ENCODE data around the gene LSS. TPM values are rescaled to one million over a fixed set of nuclear protein-coding genes. Genes with fewer than 3 reads are reported as not detected.

The LSS gene
- total and polyA plus RNA-seq, 2 donors (not counting 3 experiments of a cell fraction or from before 2014, with no cell fraction given) = 120 to 141 TPM

- no peak overlapping the region for H3K9ac ChIP-seq (replicated peaks; ENCODE audit: extremely low read depth, insufficient read depth, low read length)
- BruUV-seq (replicated peaks) = no TSS peak
- CTCF ChIA-PET = interaction anchor here (0.6 to 4.0 kb wide), 20 partner anchors 8 to 258 kb away, joined by 3 to 39 read pairs (median 4); partner anchors contain the start of genes C21orf58, LSS, MCM3AP and YBEY
- no peak overlapping the region for H3K27ac ChIP-seq (ENCODE audit: insufficient read depth, low read depth, low read length)
- H3K4me1 ChIP-seq (ENCODE audit: control insufficient read depth, extremely low read depth, insufficient read depth, low read length) = no peaks in the 10 kb centered on the region
- peak overlapping the region in 1 of 3 experiments; percentile 2 for H3K4me3 ChIP-seq (replicated peaks in 1 of 3; ENCODE audit: insufficient read depth in 1 of 3, low read depth in 1 of 3, low read length in 3 of 3)
- DNase-seq (ENCODE audit: low read depth, low spot score) (peak; percentile 47), FAIRE-seq (peak; percentile 66)
- intact Hi-C loops (cut with micrococcal nuclease) (loop anchor here (5.0 kb wide), 1 partner anchor 34 kb away; no protein-coding TSS in a partner anchor), dilution Hi-C loops (cut with MboI; ENCODE audit: extremely low pct_ligation_motif_present, low sequenced_read_pairs) (no loop called here)
- no peaks in the 10 kb centered on the region for H3K79me2 ChIP-seq (ENCODE audit: control insufficient read depth, insufficient read depth, low read length)
- TF ChIP-seq POLR2A (IDR thresholded peaks at IDR 0.05; ENCODE audit: low read depth, low read length) = no peak
- TF ChIP-seq GATA2 (IDR thresholded peaks at IDR 0.05; ENCODE audit: insufficient read depth, insufficient read length, low read depth, low read length) = no peak
- TF ChIP-seq, protein P1, sequence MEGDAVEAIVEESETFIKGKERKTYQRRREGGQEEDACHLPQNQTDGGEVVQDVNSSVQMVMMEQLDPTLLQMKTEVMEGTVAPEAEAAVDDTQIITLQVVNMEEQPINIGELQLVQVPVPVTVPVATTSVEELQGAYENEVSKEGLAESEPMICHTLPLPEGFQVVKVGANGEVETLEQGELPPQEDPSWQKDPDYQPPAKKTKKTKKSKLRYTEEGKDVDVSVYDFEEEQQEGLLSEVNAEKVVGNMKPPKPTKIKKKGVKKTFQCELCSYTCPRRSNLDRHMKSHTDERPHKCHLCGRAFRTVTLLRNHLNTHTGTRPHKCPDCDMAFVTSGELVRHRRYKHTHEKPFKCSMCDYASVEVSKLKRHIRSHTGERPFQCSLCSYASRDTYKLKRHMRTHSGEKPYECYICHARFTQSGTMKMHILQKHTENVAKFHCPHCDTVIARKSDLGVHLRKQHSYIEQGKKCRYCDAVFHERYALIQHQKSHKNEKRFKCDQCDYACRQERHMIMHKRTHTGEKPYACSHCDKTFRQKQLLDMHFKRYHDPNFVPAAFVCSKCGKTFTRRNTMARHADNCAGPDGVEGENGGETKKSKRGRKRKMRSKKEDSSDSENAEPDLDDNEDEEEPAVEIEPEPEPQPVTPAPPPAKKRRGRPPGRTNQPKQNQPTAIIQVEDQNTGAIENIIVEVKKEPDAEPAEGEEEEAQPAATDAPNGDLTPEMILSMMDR (IDR thresholded peaks at IDR 0.05; ENCODE audit: extremely low read depth in 1 of 2, insufficient read depth in 1 of 2, low read depth in 1 of 2, low read length in 2 of 2) = peak; percentile 89 to 91
- no peaks in the 10 kb centered on the region for H3K9me3 ChIP-seq (replicated peaks; ENCODE audit: control insufficient read depth, insufficient read depth, low read length)
- no peak overlapping the region for H3K4me2 ChIP-seq (ENCODE audit: insufficient read depth, low read length)
- H3K27me3 ChIP-seq (ENCODE audit: control insufficient read depth in 2 of 2, insufficient read depth in 2 of 2, low read length in 2 of 2) = no peaks in the 10 kb centered on the region
- H2AFZ ChIP-seq (ENCODE audit: low read depth, low read length) = peak overlapping the region; percentile 93
- POLR2A ChIA-PET = no interaction called here
- no peaks in the 10 kb centered on the region for H3K9me1 ChIP-seq (replicated peaks; ENCODE audit: control insufficient read depth, extremely low read depth, insufficient read depth, low read length)
- H3K36me3 ChIP-seq (ENCODE audit: control insufficient read depth in 2 of 2, extremely low read depth in 1 of 2, insufficient read depth in 2 of 2, low read length in 2 of 2) = no peaks in the 10 kb centered on the region
- H4K20me1 ChIP-seq (replicated peaks; ENCODE audit: control insufficient read depth, extremely low read depth, insufficient read depth, low read length) = no peaks in the 10 kb centered on the region
Observed at GRCh38 chr21:46153247-46154154, 75.1 kb downstream of the LSS start.

DNA sequence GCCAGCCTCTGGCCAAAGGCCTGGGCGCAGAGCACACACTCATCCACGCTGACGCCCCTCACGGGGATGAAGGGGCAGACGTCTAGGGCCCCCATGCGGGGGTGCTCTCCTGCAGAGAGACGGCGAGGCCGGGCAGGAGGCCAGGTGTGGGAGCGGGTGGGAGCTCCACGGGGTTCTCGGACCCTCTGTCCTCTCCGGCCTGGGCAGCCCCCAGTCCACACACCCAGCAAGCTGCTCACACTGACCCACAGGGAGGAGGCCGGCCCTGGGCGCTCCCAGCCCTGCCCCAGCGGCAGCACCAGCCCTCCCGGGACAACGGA lies 75.7 kb downstream of the LSS start:
- no TSS peak for BruUV-seq (replicated peaks)
- intact Hi-C loops (cut with micrococcal nuclease) = loop anchor here (5.0 kb wide), 1 partner anchor 34 kb away; no protein-coding TSS in a partner anchor
- peak overlapping the region; percentile 59 for H2AFZ ChIP-seq (ENCODE audit: low read depth, low read length)
- H3K9me3 ChIP-seq (replicated peaks; ENCODE audit: control insufficient read depth, insufficient read depth, low read length) = no peaks in the 10 kb centered on the region
- H3K9me1 ChIP-seq (replicated peaks; ENCODE audit: control insufficient read depth, extremely low read depth, insufficient read depth, low read length) = no peaks in the 10 kb centered on the region
- dilution Hi-C loops (cut with MboI; ENCODE audit: extremely low pct_ligation_motif_present, low sequenced_read_pairs) = no loop called here
- no peak overlapping the region for H3K4me2 ChIP-seq (ENCODE audit: insufficient read depth, low read length)
- no peak for FAIRE-seq
- POLR2A ChIA-PET = no interaction called here
- H3K9ac ChIP-seq (replicated peaks; ENCODE audit: extremely low read depth, insufficient read depth, low read length) = no peak overlapping the region
- DNase-seq (ENCODE audit: low read depth, low spot score) = no peak
- H3K79me2 ChIP-seq (ENCODE audit: control insufficient read depth, insufficient read depth, low read length) = no peaks in the 10 kb centered on the region
- H3K4me3 ChIP-seq (replicated peaks in 1 of 3; ENCODE audit: insufficient read depth in 1 of 3, low read depth in 1 of 3, low read length in 3 of 3) = no peak overlapping the region
- no peaks in the 10 kb centered on the region for H3K36me3 ChIP-seq (ENCODE audit: control insufficient read depth in 2 of 2, extremely low read depth in 1 of 2, insufficient read depth in 2 of 2, low read length in 2 of 2)
- no peaks in the 10 kb centered on the region for H3K4me1 ChIP-seq (ENCODE audit: control insufficient read depth, extremely low read depth, insufficient read depth, low read length)
- no peaks in the 10 kb centered on the region for H3K27me3 ChIP-seq (ENCODE audit: control insufficient read depth in 2 of 2, insufficient read depth in 2 of 2, low read length in 2 of 2)
- TF ChIP-seq POLR2A (IDR thresholded peaks at IDR 0.05; ENCODE audit: low read depth, low read length) = no peak
- TF ChIP-seq, protein P1 (IDR thresholded peaks at IDR 0.05; ENCODE audit: extremely low read depth in 1 of 2, insufficient read depth in 1 of 2, low read depth in 1 of 2, low read length in 2 of 2) = no peak
- no peak for TF ChIP-seq JUN (IDR thresholded peaks at IDR 0.05; ENCODE audit: borderline replicate concordance, insufficient read depth, insufficient read length, low read depth)
- no peak for TF ChIP-seq POLR2AphosphoS5 (IDR thresholded peaks at IDR 0.05; ENCODE audit: insufficient read depth, low read depth, low read length)
- no peak for TF ChIP-seq MYC (IDR thresholded peaks at IDR 0.05; ENCODE audit: low read depth, low read length)
- TF ChIP-seq MAX (IDR thresholded peaks at IDR 0.05; ENCODE audit: insufficient read depth, insufficient read length) = no peak
- TF ChIP-seq FOS (IDR thresholded peaks at IDR 0.05; ENCODE audit: borderline replicate concordance, insufficient read depth, low read length) = no peak
- TF ChIP-seq GATA2 (IDR thresholded peaks at IDR 0.05; ENCODE audit: insufficient read depth, insufficient read length, low read depth, low read length) = no peak
- no peak for TF ChIP-seq EZH2 (IDR thresholded peaks at IDR 0.05; ENCODE audit: borderline replicate concordance, low read depth, low read length, severe bottlenecking)
- CTCF ChIA-PET = interaction anchor here (0.6 to 4.0 kb wide), 19 partner anchors 9 to 259 kb away, joined by 3 to 39 read pairs (median 4); partner anchors contain the start of genes LSS, MCM3AP and YBEY
- no peaks in the 10 kb centered on the region for H4K20me1 ChIP-seq (replicated peaks; ENCODE audit: control insufficient read depth, extremely low read depth, insufficient read depth, low read length)
- H3K27ac ChIP-seq (ENCODE audit: insufficient read depth, low read depth, low read length) = no peak overlapping the region

Data from endothelial cell of umbilical vein (primary cell).